IMR-90 (cell line): Measurements from ENCODE around the gene TMEM233.

Experiments used
- BHLHE40 ChIP-seq: fragments of 150-350 bp; IDR thresholded peaks from 2 replicates; pipeline ENCODE4 v1.6.1; 2016; ENCODE audit warnings: mild to moderate bottlenecking, low read depth, low read length
- CEBPB ChIP-seq: IDR thresholded peaks from 2 replicates; pipeline ENCODE4 v1.6.1; 2012; ENCODE audit warnings: low read depth, low read length, improper control_type of control experiment
- FOS ChIP-seq: fragments of 150-350 bp; IDR thresholded peaks from 2 replicates; pipeline ENCODE4 v1.6.1; 2016; ENCODE audit warnings: low read depth, low read length
- MAZ ChIP-seq: IDR thresholded peaks from 2 replicates; pipeline ENCODE4 v1.6.1; 2012; ENCODE audit warnings: low read depth, mild to moderate bottlenecking, low read length, improper control_type of control experiment, moderate library complexity, borderline replicate concordance
- POLR2A ChIP-seq: IDR thresholded peaks from 2 replicates; pipeline ENCODE4 v1.6.1; 2012; ENCODE audit warnings: mild to moderate bottlenecking, low read depth, low read length
- RAD21 ChIP-seq: IDR thresholded peaks from 2 replicates; pipeline ENCODE4 v1.6.1; 2012; ENCODE audit warnings: low read length, improper control_type of control experiment
- RFX5 ChIP-seq: IDR thresholded peaks from 2 replicates; pipeline ENCODE4 v1.8.0; 2012; ENCODE audit warnings: low read depth, mild to moderate bottlenecking, low read length, moderate library complexity
- TF ChIP-seq, protein P1 (sequence below): conservative IDR thresholded peaks from 2 replicates; pipeline ENCODE4 v1.5.1; 2012; ENCODE audit warnings: mild to moderate bottlenecking, low read depth, low read length, improper control_type of control experiment
- TF ChIP-seq, protein P2 (sequence below): fragments of 150-350 bp; IDR thresholded peaks from 2 replicates; pipeline ENCODE4 v1.6.1; 2017; ENCODE audit warnings: mild to moderate bottlenecking, antibody characterized with exemption, low read length, low read depth

DNA sequence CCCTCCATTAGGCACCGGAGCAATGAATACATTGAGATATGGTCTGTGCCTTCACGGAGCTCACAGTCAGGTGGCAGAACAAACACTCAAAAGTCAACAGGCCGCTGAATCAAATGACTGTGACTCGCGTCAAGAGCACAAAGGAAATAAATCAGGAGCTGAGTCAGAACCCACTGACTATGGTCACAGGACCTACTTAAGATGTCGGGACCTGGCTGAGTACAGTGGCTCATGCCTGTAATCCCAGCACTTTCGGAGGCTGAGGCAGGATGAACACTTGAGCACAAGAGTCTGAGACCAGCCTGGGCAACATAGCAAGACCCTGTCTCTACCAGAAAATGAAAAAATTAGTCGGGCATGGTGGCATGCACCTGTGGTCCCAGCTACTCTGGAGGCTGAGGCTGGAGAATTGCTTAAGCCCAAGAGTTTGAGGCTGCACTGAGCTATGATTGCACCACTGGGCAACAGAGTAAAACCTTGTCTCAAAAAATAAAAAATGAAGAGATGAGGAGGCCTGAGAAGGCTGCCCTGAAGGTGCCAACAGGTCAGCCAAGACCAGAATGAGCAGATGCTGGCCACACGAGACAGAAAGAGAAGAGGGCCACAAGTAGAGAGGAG is 19.9 kb downstream of the TMEM233 start:
- TF ChIP-seq BHLHE40 (no peak), RFX5 (no peak), POLR2A (no peak), FOS (no peak), CEBPB (no peak), RAD21 (no peak), MAZ (no peak)
- TF ChIP-seq, protein P1, sequence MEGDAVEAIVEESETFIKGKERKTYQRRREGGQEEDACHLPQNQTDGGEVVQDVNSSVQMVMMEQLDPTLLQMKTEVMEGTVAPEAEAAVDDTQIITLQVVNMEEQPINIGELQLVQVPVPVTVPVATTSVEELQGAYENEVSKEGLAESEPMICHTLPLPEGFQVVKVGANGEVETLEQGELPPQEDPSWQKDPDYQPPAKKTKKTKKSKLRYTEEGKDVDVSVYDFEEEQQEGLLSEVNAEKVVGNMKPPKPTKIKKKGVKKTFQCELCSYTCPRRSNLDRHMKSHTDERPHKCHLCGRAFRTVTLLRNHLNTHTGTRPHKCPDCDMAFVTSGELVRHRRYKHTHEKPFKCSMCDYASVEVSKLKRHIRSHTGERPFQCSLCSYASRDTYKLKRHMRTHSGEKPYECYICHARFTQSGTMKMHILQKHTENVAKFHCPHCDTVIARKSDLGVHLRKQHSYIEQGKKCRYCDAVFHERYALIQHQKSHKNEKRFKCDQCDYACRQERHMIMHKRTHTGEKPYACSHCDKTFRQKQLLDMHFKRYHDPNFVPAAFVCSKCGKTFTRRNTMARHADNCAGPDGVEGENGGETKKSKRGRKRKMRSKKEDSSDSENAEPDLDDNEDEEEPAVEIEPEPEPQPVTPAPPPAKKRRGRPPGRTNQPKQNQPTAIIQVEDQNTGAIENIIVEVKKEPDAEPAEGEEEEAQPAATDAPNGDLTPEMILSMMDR: no peak
- TF ChIP-seq, protein P2, sequence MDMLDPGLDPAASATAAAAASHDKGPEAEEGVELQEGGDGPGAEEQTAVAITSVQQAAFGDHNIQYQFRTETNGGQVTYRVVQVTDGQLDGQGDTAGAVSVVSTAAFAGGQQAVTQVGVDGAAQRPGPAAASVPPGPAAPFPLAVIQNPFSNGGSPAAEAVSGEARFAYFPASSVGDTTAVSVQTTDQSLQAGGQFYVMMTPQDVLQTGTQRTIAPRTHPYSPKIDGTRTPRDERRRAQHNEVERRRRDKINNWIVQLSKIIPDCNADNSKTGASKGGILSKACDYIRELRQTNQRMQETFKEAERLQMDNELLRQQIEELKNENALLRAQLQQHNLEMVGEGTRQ: no peak
